K562 (cell line): Measurements from ENCODE around the gene LLGL2. TPM values are rescaled to one million over a fixed set of nuclear protein-coding genes. Genes with fewer than 3 reads are reported as not detected.

Experiments used
- ATF1 ChIP-seq, 2 experiments: fragments of 450-650 bp in 1 of 2; IDR thresholded peaks; 2 replicates each; pipeline ENCODE4 v1.6.1; 2016; ENCODE audit warnings: missing compliant biosample characterization in 1 of 2, missing genetic modification characterization in 1 of 2
- CBX3 ChIP-seq, 2 experiments: IDR thresholded peaks; 1 replicate in 1 of 2; 2 replicates in 1 of 2; pipeline ENCODE4 v1.6.1; 2012; ENCODE audit warnings: inconsistent platforms in 2 of 2, low read length in 2 of 2, borderline replicate concordance in 1 of 2, control low read depth in 1 of 2
- FUS ChIP-seq: fragments of 200-400 bp; formaldehyde crosslinking; optimal IDR thresholded peaks from 2 replicates; pipeline ENCODE3; 2017; ENCODE audit warnings: low read depth, low read length
- MECOM ChIP-seq: fragments of 250-450 bp; sonication (Bioruptor Pico); IDR thresholded peaks from 2 replicates; pipeline ENCODE4 v1.8.0; 2022; ENCODE audit warnings: inconsistent platforms
- REST ChIP-seq, 2 experiments: fragments of 450-650 bp; formaldehyde crosslinking in 1 of 2; IDR thresholded peaks; 2 replicates each; pipeline versions ENCODE4 v1.4.0 to v1.6.1; 2014 to 2020; ENCODE audit warnings: mild to moderate bottlenecking in 2 of 2, borderline replicate concordance in 1 of 2, low read depth in 1 of 2
- SRSF7 ChIP-seq: fragments of 200-400 bp; formaldehyde crosslinking; optimal IDR thresholded peaks from 2 replicates; pipeline ENCODE3; 2017; ENCODE audit warnings: mild to moderate bottlenecking, low read depth, low read length
- ZNF444 ChIP-seq: fragments of 250-450 bp; sonication (Bioruptor Pico); IDR thresholded peaks from 2 replicates; pipeline ENCODE4 v1.4.0; 2020; ENCODE audit warnings: mild to moderate bottlenecking, moderate library complexity
- polyA plus RNA-seq, 8 experiments: library from polyadenylated mRNA; depleted of rRNA in 4 of 8; stranded (reverse) in 5 of 8; unstranded in 3 of 8; fragments of >200 nt; fragmentation: Nextera tagmentation in 2 of 8; fragmentation: Illumina TruSeq in 1 of 8; extraction: Ambion mirVana in 2 of 8; extraction: Trizol in 1 of 8; gene quantifications; 2 replicates each; pipeline versions ENCODE4 v1.2.1 to v1.2.3, GENCODE V29; 2011 to 2014; ENCODE audit warnings: inconsistent platforms in 1 of 8, missing spikeins in 1 of 8
- total RNA-seq, 7 experiments: library from RNA; depleted of rRNA in 6 of 7; stranded (reverse); fragments of >200 nt in 6 of 7; fragmentation: Illumina TruSeq in 2 of 7; extraction: Trizol in 2 of 7; gene quantifications; 2 replicates each; pipeline versions ENCODE4 v1.2.1 to v1.2.3, GENCODE V29; 2011 to 2021; ENCODE audit warnings: low replicate concordance in 1 of 7
- TF ChIP-seq, protein P1 (sequence below): fragments of 450-650 bp; IDR thresholded peaks from 2 replicates; pipeline ENCODE4 v1.6.1; 2016; ENCODE audit warnings: mild to moderate bottlenecking, moderate library complexity

The LLGL2 gene
- total and polyA plus RNA-seq, 9 of the 15 experiments (the other 6 are each of a cell fraction or from before 2014, with no cell fraction given): 0.32 to 24.4 (median 10.2) TPM

- no peak for TF ChIP-seq REST (IDR thresholded peaks at IDR 0.05; ENCODE audit: borderline replicate concordance)
- 0 out of 2 replicates have a peak, but pooled peaks have one; percentile 33 for TF ChIP-seq REST (CRISPR knock-in tag; IDR thresholded peaks at IDR 0.05; ENCODE audit: low read depth)
- no peak for TF ChIP-seq SRSF7
- no peak for TF ChIP-seq MECOM (CRISPR knock-in tag)
- TF ChIP-seq CBX3 (IDR thresholded peaks at IDR 0.05; ENCODE audit: borderline replicate concordance in 1 of 2, low read length in 2 of 2): no peak
- TF ChIP-seq ZNF444 (CRISPR knock-in tag): no peak
- TF ChIP-seq, protein P1, sequence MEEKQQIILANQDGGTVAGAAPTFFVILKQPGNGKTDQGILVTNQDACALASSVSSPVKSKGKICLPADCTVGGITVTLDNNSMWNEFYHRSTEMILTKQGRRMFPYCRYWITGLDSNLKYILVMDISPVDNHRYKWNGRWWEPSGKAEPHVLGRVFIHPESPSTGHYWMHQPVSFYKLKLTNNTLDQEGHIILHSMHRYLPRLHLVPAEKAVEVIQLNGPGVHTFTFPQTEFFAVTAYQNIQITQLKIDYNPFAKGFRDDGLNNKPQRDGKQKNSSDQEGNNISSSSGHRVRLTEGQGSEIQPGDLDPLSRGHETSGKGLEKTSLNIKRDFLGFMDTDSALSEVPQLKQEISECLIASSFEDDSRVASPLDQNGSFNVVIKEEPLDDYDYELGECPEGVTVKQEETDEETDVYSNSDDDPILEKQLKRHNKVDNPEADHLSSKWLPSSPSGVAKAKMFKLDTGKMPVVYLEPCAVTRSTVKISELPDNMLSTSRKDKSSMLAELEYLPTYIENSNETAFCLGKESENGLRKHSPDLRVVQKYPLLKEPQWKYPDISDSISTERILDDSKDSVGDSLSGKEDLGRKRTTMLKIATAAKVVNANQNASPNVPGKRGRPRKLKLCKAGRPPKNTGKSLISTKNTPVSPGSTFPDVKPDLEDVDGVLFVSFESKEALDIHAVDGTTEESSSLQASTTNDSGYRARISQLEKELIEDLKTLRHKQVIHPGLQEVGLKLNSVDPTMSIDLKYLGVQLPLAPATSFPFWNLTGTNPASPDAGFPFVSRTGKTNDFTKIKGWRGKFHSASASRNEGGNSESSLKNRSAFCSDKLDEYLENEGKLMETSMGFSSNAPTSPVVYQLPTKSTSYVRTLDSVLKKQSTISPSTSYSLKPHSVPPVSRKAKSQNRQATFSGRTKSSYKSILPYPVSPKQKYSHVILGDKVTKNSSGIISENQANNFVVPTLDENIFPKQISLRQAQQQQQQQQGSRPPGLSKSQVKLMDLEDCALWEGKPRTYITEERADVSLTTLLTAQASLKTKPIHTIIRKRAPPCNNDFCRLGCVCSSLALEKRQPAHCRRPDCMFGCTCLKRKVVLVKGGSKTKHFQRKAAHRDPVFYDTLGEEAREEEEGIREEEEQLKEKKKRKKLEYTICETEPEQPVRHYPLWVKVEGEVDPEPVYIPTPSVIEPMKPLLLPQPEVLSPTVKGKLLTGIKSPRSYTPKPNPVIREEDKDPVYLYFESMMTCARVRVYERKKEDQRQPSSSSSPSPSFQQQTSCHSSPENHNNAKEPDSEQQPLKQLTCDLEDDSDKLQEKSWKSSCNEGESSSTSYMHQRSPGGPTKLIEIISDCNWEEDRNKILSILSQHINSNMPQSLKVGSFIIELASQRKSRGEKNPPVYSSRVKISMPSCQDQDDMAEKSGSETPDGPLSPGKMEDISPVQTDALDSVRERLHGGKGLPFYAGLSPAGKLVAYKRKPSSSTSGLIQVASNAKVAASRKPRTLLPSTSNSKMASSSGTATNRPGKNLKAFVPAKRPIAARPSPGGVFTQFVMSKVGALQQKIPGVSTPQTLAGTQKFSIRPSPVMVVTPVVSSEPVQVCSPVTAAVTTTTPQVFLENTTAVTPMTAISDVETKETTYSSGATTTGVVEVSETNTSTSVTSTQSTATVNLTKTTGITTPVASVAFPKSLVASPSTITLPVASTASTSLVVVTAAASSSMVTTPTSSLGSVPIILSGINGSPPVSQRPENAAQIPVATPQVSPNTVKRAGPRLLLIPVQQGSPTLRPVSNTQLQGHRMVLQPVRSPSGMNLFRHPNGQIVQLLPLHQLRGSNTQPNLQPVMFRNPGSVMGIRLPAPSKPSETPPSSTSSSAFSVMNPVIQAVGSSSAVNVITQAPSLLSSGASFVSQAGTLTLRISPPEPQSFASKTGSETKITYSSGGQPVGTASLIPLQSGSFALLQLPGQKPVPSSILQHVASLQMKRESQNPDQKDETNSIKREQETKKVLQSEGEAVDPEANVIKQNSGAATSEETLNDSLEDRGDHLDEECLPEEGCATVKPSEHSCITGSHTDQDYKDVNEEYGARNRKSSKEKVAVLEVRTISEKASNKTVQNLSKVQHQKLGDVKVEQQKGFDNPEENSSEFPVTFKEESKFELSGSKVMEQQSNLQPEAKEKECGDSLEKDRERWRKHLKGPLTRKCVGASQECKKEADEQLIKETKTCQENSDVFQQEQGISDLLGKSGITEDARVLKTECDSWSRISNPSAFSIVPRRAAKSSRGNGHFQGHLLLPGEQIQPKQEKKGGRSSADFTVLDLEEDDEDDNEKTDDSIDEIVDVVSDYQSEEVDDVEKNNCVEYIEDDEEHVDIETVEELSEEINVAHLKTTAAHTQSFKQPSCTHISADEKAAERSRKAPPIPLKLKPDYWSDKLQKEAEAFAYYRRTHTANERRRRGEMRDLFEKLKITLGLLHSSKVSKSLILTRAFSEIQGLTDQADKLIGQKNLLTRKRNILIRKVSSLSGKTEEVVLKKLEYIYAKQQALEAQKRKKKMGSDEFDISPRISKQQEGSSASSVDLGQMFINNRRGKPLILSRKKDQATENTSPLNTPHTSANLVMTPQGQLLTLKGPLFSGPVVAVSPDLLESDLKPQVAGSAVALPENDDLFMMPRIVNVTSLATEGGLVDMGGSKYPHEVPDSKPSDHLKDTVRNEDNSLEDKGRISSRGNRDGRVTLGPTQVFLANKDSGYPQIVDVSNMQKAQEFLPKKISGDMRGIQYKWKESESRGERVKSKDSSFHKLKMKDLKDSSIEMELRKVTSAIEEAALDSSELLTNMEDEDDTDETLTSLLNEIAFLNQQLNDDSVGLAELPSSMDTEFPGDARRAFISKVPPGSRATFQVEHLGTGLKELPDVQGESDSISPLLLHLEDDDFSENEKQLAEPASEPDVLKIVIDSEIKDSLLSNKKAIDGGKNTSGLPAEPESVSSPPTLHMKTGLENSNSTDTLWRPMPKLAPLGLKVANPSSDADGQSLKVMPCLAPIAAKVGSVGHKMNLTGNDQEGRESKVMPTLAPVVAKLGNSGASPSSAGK: peak; percentile 23; the same call in 1 of the 2 replicates
- peak; percentile 63 for TF ChIP-seq FUS
- TF ChIP-seq ATF1 (CRISPR knock-in tag; IDR thresholded peaks at IDR 0.05): no peak
- TF ChIP-seq ATF1 (tag; IDR thresholded peaks at IDR 0.05): no peak
Measured at GRCh38 chr17:75588596-75589011, 63.1 kb downstream of the LLGL2 start (continued).
